OCI-LY3 (cell line): Measurements from ENCODE around the gene TK1.

Experiments
- EZH2phosphoT487 ChIP-seq: fragments of 200-600 bp; shearing (Covaris generic); IDR thresholded peaks from 2 replicates; pipeline ENCODE4 v1.6.1; 2018; ENCODE audit warnings: antibody characterized with exemption, mixed run types, low read depth
- TF ChIP-seq, protein P1 (sequence below): fragments of 200-600, 300-600 bp; sonication (generic); IDR thresholded peaks from 2 replicates; pipeline ENCODE4 v1.5.1; 2014; ENCODE audit warnings: antibody characterized with exemption, low read length, low read depth

- TF ChIP-seq, protein P1, sequence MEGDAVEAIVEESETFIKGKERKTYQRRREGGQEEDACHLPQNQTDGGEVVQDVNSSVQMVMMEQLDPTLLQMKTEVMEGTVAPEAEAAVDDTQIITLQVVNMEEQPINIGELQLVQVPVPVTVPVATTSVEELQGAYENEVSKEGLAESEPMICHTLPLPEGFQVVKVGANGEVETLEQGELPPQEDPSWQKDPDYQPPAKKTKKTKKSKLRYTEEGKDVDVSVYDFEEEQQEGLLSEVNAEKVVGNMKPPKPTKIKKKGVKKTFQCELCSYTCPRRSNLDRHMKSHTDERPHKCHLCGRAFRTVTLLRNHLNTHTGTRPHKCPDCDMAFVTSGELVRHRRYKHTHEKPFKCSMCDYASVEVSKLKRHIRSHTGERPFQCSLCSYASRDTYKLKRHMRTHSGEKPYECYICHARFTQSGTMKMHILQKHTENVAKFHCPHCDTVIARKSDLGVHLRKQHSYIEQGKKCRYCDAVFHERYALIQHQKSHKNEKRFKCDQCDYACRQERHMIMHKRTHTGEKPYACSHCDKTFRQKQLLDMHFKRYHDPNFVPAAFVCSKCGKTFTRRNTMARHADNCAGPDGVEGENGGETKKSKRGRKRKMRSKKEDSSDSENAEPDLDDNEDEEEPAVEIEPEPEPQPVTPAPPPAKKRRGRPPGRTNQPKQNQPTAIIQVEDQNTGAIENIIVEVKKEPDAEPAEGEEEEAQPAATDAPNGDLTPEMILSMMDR, result no peak
- no peak for TF ChIP-seq EZH2phosphoT487
These were observed 10.4 kb upstream of the TK1 start for GRCh38 chr17:78197147-78197832.
